GM12878 (cell line): Measurements from ENCODE around the gene TESPA1. TPM values are rescaled to one million over a fixed set of nuclear protein-coding genes. Genes with fewer than 3 reads are reported as not detected.

Source experiments
- ATF7 ChIP-seq: fragments of 450-650 bp; IDR thresholded peaks from 2 replicates; pipeline ENCODE4 v1.6.1; 2016; ENCODE audit warnings: low read depth, mild to moderate bottlenecking
- BRCA1 ChIP-seq: IDR thresholded peaks from 2 replicates; pipeline ENCODE4 v1.6.1; 2011; ENCODE audit warnings: low read depth, low read length, improper control_type of control experiment
- CBFB ChIP-seq: IDR thresholded peaks from 2 replicates; pipeline ENCODE4 v1.6.1; 2016; ENCODE audit warnings: antibody characterized with exemption, low read depth
- CBX5 ChIP-seq: sonication (generic); IDR thresholded peaks from 2 replicates; pipeline ENCODE4 v1.6.1; 2016; ENCODE audit warnings: low read depth, moderate library complexity, mild to moderate bottlenecking, inconsistent platforms
- CEBPZ ChIP-seq: fragments of 150-350 bp; IDR thresholded peaks from 2 replicates; pipeline ENCODE4 v1.6.1; 2016; ENCODE audit warnings: low read depth, low read length
- CREM ChIP-seq: IDR thresholded peaks from 2 replicates; pipeline ENCODE4 v1.6.1; 2014; ENCODE audit warnings: antibody characterized with exemption, low read depth
- EED ChIP-seq: sonication (generic); IDR thresholded peaks from 2 replicates; pipeline ENCODE4 v1.6.1; 2016; ENCODE audit warnings: antibody characterized with exemption, low read depth
- EP300 ChIP-seq, 2 experiments: fragments of 150-350 bp in 1 of 2; IDR thresholded peaks; 2 replicates each; pipeline ENCODE4 v1.6.1; 2011 to 2012; ENCODE audit warnings: low read depth in 2 of 2, low read length in 2 of 2, borderline replicate concordance in 1 of 2, improper control_type of control experiment in 1 of 2, inconsistent platforms in 1 of 2; ENCODE audit not compliant: control insufficient read depth in 1 of 2
- HDGF ChIP-seq: fragments of 450-650 bp; IDR thresholded peaks from 2 replicates; pipeline ENCODE4 v1.6.1; 2016; ENCODE audit warnings: antibody characterized with exemption
- IKZF2 ChIP-seq, 2 experiments: fragments of 450-650 bp; IDR thresholded peaks; 2 replicates each; pipeline ENCODE4 v1.6.1; 2017; ENCODE audit warnings: mild to moderate bottlenecking in 2 of 2, moderate library complexity in 2 of 2
- LARP7 ChIP-seq: fragments of 450-650 bp; IDR thresholded peaks from 2 replicates; pipeline ENCODE4 v1.6.1; 2017; ENCODE audit warnings: mild to moderate bottlenecking
- MEF2B ChIP-seq: fragments of 450-650 bp; IDR thresholded peaks from 2 replicates; pipeline ENCODE4 v1.6.1; 2018; ENCODE audit warnings: mild to moderate bottlenecking, moderate library complexity; ENCODE audit not compliant: partially characterized antibody, poor library complexity, severe bottlenecking
- MTA2 ChIP-seq: fragments of 450-650 bp; IDR thresholded peaks from 2 replicates; pipeline ENCODE4 v1.6.1; 2016; ENCODE audit warnings: low read depth, mild to moderate bottlenecking, moderate library complexity
- NR2F1 ChIP-seq: fragments of 450-650 bp; conservative IDR thresholded peaks from 2 replicates; pipeline ENCODE4 v1.6.1; 2017; ENCODE audit warnings: mild to moderate bottlenecking
- RELB ChIP-seq: fragments of 450-650 bp; IDR thresholded peaks from 2 replicates; pipeline ENCODE4 v1.6.1; 2017; ENCODE audit warnings: low read depth, mild to moderate bottlenecking, moderate library complexity
- SIN3A ChIP-seq: IDR thresholded peaks from 2 replicates; pipeline ENCODE4 v1.6.1; 2012; ENCODE audit warnings: low read depth, low read length, improper control_type of control experiment
- SMARCA5 ChIP-seq: fragments of 450-650 bp; IDR thresholded peaks from 2 replicates; pipeline ENCODE4 v1.6.1; 2017; ENCODE audit warnings: mild to moderate bottlenecking
- SREBF1 ChIP-seq: IDR thresholded peaks from 2 replicates; pipeline ENCODE4 v1.6.1; 2012; ENCODE audit warnings: mild to moderate bottlenecking, low read length
- SUPT20H ChIP-seq: IDR thresholded peaks from 2 replicates; pipeline ENCODE4 v1.6.1; 2011; ENCODE audit warnings: low read depth, mild to moderate bottlenecking, low read length, moderate library complexity, borderline replicate concordance; ENCODE audit not compliant: control insufficient read depth
- TARDBP ChIP-seq: IDR thresholded peaks from 2 replicates; pipeline ENCODE4 v1.6.1; 2016; ENCODE audit warnings: borderline replicate concordance
- ZNF24 ChIP-seq: fragments of 450-650 bp; IDR thresholded peaks from 2 replicates; pipeline ENCODE4 v1.6.1; 2017; ENCODE audit warnings: antibody characterized with exemption, mild to moderate bottlenecking
- ZNF592 ChIP-seq: fragments of 450-650 bp; IDR thresholded peaks from 2 replicates; pipeline ENCODE4 v1.6.1; 2017; ENCODE audit warnings: mild to moderate bottlenecking, moderate library complexity
- ZSCAN29 ChIP-seq: fragments of 450-650 bp; IDR thresholded peaks from 2 replicates; pipeline ENCODE4 v1.6.1; 2017; ENCODE audit warnings: mild to moderate bottlenecking, moderate library complexity
- polyA plus RNA-seq, 11 experiments: library from polyadenylated mRNA; depleted of rRNA in 4 of 11; unstranded in 6 of 11; stranded (reverse) in 5 of 11; fragments of >200 nt; fragmentation: Nextera tagmentation in 4 of 11; fragmentation: Illumina TruSeq in 1 of 11; extraction: Ambion mirVana in 4 of 11; extraction: Trizol in 1 of 11; gene quantifications; 1 replicate in 1 of 11; 2 replicates in 10 of 11; pipeline versions ENCODE4 v1.2.1 to v1.2.3, GENCODE V29; 2011 to 2016; ENCODE audit warnings: inconsistent platforms in 2 of 11, missing spikeins in 2 of 11, low read depth in 1 of 11
- total RNA-seq, 4 experiments: library from RNA; depleted of rRNA in 3 of 4; stranded (reverse); fragments of >200 nt in 3 of 4; fragmentation: Illumina TruSeq in 1 of 4; extraction: Trizol in 1 of 4; gene quantifications; 2 replicates each; pipeline versions ENCODE4 v1.2.1 to v1.2.3, GENCODE V29; 2013 to 2021

TESPA1 gene
- total and polyA plus RNA-seq, 10 of the 15 experiments (the other 5 are each of a cell fraction or from before 2014, with no cell fraction given): 13.8 to 56.2 (median 23.9) TPM

GRCh38 chr12:54984658-54985376, at the start of gene TESPA1 (continued):
- TF ChIP-seq ZNF592 (no peak), TARDBP (peak; percentile 34; the same call in 1 of the 2 replicates), CBFB (peak; percentile 71), CEBPZ (no peak), CBX5 (0 out of 2 replicates have a peak, but pooled peaks have one; percentile 45), EP300 (IDR thresholded peaks at IDR 0.05; ENCODE audit: borderline replicate concordance in 1 of 2, control insufficient read depth in 1 of 2, low read depth in 2 of 2, low read length in 2 of 2) (no peak), CREM (peak; percentile 84), NR2F1 (0 out of 2 replicates have a peak, but pooled peaks have one; percentile 19), MTA2 (peak; percentile 45), EED (peak; percentile 73), SREBF1 (no peak), SIN3A (peak; percentile 78; the same call in 1 of the 2 replicates), HDGF (peak; percentile 95; the same call in 1 of the 2 replicates), MEF2B (peak; percentile 28), ZSCAN29 (no peak), RELB (peak; percentile 77; the same call in 1 of the 2 replicates), LARP7 (no peak), ATF7 (peak; percentile 71), SUPT20H (no peak), IKZF2 (IDR thresholded peaks at IDR 0.05) (peak; percentile 83 to 85), SMARCA5 (0 out of 2 replicates have a peak, but pooled peaks have one; percentile 86), ZNF24 (peak; percentile 43; the same call in 1 of the 2 replicates), BRCA1 (no peak)
